HG02870 (cell line): Measurements from ENCODE around the gene HTRA3.

Experiments
- ATAC-seq: cut with Tn5 transposase; IDR thresholded peaks from one replicate; pipeline ENCODE4 v1.9.1; 2021; ENCODE audit warnings: mild to moderate bottlenecking, moderate library complexity; ENCODE audit not compliant: unreplicated experiment

The HTRA3 gene

GRCh38 chr4:8265171-8265929, 4.2 kb upstream of the HTRA3 start:
- ATAC-seq: no peak

- no peak for ATAC-seq
Measured at GRCh38 chr4:8266088-8266487, 3.5 kb upstream of the HTRA3 start.

DNA sequence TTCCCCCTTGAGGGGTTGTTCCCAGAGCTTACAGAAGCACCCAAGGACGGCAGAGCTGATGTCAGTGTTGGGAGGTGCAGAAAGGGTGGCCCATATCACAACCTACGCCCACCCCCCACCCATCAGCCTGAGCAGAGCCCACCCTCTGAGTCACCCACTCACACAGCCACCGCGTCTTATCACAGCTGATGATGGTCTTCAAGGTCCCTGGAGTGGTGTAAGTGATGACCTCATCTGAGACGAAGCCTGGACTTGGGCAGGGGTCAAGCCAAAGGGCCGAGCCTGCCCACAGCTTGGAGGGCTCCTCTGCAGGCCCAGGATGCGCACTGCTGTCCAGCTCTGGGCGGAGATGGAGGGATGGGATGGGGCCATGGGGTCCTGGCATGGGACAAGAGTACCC, 3.0 kb upstream of the HTRA3 start:
- no peak for ATAC-seq

- peak; percentile 67 for ATAC-seq
Measured at GRCh38 chr4:8267077-8267476, 2.5 kb upstream of the HTRA3 start.

DNA sequence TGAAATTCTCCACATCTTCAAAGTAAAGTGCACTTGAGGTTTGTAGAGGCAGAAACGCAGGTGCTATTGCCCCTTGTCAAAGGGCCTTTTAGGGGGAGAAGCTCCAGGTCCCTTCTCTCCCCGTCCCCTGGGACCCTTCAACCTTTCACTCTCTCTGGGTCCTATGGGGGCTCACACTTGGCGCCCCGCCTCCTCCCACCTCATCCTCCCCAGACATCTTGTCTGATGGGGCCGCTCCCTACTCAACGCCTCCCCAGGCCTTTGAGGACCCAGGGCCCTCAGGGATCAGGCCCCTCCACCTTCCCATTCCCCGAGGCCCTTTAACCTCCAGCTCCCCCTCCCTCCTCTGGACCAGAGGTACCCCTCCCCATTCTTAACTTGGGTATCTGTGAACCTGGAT, 1.3 kb upstream of the HTRA3 start:
- no peak for ATAC-seq

DNA sequence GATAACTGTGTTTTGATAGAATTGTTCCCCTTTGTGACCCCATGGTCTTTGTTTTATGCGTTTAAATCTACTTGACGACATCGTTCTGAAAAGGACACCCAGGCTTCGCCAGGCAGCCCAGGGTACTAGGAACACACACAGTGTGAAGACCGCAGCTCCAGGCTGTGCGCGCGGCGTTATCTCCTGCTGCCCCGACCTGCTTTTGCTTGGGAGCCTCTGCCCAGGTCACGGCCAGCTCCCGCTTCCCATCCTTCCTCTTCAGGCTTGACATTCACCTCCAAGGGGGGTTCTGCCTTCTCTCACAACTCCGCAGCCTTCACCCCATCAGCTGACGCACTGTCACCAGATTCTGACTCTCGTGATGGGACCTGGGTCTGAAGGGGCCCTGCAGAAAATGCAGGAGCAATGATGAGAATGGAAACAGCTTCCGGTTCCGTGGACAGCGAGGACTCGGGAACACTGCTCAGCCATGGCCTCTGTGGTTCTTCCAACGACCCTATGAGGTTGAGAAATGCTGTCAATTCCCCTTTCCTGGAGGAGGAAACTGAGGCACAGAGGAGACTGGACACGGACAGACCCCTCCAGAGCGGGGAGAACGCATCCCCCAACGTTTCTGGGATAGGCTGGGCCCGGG, 536 bp upstream of the HTRA3 start:
- no peak for ATAC-seq

DNA sequence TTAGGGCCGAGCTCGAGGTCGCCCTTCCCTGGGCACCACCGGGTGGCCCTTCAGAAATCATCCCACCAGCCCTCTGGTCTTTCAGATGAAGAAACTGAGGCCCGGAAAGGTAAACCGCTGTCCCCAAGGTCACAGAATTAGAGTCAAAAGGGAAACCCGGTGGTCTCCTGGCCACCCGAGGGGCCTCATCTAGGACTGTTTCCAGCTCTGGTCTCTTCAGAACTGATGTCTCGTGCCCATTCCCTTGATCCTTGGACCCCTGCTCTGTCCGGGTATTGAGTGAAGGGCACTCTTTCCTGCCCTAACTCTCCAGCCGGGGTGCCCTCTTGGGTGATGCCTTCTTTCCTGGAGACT, 841 bp downstream of the HTRA3 start:
- no peak for ATAC-seq

DNA sequence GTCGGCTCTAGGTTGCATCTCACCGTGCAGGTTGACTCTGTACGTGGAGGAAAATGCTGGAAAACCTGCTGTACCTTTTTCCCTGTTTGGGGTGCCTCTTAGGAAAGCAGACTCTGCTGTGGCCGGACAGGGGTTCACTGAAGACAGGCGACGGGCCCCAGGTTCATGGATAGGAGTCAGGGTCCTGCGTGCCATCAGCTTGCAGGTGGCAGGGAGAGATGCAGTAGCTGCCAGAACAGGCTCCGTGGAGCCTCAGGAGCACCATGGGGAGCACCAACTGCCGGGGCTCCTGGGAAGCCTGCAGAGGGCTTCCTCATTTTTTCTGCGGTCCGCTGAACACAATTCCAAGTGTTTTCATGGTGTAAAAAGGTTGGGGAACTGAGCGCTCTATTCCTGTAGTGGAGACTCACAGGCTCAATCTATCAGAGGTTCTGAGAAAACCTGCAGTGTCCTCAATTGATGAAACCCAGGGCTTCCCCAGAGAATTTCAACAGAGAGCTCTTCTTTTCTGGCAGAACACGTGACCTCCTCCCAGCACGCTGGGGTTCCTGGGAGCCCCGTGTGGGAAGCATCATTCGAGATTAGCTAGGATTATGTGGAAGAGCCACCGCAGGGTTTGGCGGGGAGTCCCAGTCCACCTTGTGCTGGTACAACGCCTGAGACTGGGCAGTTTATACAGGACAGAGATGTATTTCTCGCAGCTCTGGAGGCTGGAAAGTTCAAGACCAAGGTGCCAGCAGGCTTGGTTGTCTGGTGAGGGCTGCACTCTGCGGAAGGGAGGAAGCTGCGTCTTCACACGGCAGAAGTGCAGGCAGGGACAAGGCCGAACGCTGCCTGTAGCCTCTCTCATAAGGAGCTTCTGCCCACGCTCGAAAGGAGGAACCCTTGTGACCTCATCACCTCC, 1.6 kb downstream of the HTRA3 start:
- no peak for ATAC-seq

GRCh38 chr4:8271821-8272220, 2.3 kb downstream of the HTRA3 start:
- no peak for ATAC-seq

GRCh38 chr4:8272472-8273428, 3.2 kb downstream of the HTRA3 start:
- ATAC-seq: no peak

- ATAC-seq: no peak
Measured at GRCh38 chr4:8273450-8273849, 3.9 kb downstream of the HTRA3 start.

GRCh38 chr4:8274066-8274652, 4.6 kb downstream of the HTRA3 start:
- ATAC-seq: no peak

GRCh38 chr4:8274765-8275547, 5.4 kb downstream of the HTRA3 start:
- no peak for ATAC-seq

- no peak for ATAC-seq
Measured at GRCh38 chr4:8275548-8275910, 6.0 kb downstream of the HTRA3 start.

GRCh38 chr4:8276358-8277240, 7.0 kb downstream of the HTRA3 start:
- ATAC-seq: no peak

- no peak for ATAC-seq
Measured at GRCh38 chr4:8277356-8278008, 7.9 kb downstream of the HTRA3 start.

- ATAC-seq: no peak
Measured at GRCh38 chr4:8278009-8278395, 8.4 kb downstream of the HTRA3 start.
